ENCODE data around the gene BATF3. TPM values are rescaled to one million over a fixed set of nuclear protein-coding genes. Genes with fewer than 3 reads are reported as not detected.
"Not testable (repeated sequence)": the region's sequence is repeated elsewhere in the genome, so short reads cannot be mapped to it uniquely, and the experiment has no call there.

Gene BATF3
- total RNA-seq, 3 donors from 2014 or later (not counting 1 experiment from before 2014, with no cell fraction given): 0.25 to 3.6 (median 1.2) TPM

DNA sequence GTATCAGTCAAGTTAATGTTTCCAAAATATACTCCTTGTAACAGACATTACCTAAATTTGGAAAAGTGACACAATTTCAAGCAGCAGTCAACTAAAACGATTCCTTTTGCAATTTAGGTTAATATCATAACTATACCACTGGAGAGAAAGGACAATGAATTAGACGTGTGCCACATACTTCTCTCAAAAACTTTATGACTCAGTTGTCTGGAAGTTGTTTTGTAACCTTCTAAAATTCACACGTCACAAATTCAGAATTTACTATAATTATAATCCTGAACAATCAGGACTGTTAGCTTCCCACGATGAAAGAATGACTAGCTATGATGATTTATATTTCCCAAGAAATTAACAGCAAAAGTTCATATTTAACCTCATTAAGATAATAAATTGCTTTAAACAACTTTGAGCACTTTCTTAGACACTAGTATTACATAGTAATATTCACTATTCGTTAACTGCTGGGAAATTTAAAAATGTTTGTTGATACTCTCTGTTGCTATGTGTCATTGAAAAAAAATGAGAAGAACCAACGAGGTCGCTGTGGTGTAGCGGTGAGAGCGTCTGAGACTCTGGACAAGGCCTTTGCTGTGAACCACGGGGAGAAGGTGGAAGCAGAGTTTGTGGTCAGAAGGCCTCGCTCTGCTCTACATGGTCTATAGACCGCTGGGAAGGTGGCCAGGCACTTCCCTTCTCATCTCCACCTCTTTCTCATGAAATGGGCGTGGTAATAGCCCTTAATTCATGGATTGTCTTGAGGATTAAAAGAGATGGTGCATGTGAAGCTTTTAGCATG is 27.9 kb upstream of the BATF3 start:
- H3K27ac Mint-ChIP-seq: peak overlapping the region; percentile 79
- ATAC-seq: peak; percentile 78 to 97 (median 86)

DNA sequence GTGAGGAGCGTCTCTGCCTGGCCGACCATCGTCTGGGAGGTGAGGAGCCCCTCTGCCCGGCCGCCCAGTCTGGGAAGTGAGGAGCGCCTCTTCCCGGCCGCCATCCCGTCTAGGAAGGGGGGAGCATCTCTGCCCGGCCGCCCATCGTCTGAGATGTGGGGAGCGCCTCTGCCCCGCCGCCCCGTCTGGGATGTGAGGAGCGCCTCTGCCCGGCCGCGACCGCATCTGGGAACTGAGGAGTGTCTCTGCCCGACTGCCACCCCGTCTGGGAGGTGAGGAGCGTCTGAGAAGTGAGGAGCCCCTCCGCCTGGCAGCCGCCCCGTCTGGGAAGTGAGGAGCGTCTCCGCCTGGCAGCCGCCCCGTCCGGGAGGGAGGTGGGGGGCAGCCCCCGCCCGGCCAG is 25.0 kb upstream of the BATF3 start:
- H3K27ac ChIP-seq (ENCODE audit: low read length); DNase-seq; H3K9me3 Mint-ChIP-seq; ATAC-seq; H3K27ac Mint-ChIP-seq; H3K36me3 ChIP-seq (ENCODE audit: control insufficient read depth, insufficient read depth, low read length); H3K27me3 ChIP-seq (ENCODE audit: control insufficient read depth, insufficient read depth, low read length); H3K27me3 Mint-ChIP-seq (ENCODE audit: low read depth in 2 of 2); intact Hi-C loops (cut with micrococcal nuclease); H3K36me3 Mint-ChIP-seq; H3K9me3 ChIP-seq (ENCODE audit: control insufficient read depth, insufficient read depth, low read length); H3K4me3 ChIP-seq (ENCODE audit: low read length); H3K4me3 Mint-ChIP-seq: not testable (repeated sequence)
- H3K4me1 Mint-ChIP-seq: peaks cover 22 to 25% of the 10 kb centered on the region in 2 donors
- 93% methylated on average over 22 of the region's 34 CpGs for WGBS (ENCODE audit: insufficient coverage)
- peaks cover 18% of the 10 kb centered on the region for H3K4me1 ChIP-seq (ENCODE audit: control insufficient read depth, insufficient read depth, low read length)

More for the DNA sequence above, 27.9 kb upstream of the BATF3 start:
- H3K4me3 ChIP-seq (ENCODE audit: low read length): no peak overlapping the region
- Mint-ChIP-seq H3K4me3 (peak overlapping the region; percentile 13), H3K36me3 (no peaks in the 10 kb centered on the region), H3K27me3 (ENCODE audit: low read depth in 2 of 2) (no peaks in the 10 kb centered on the region), H3K4me1 (peaks cover 18 to 25% of the 10 kb centered on the region in 2 donors), H3K9me3 (no peaks in the 10 kb centered on the region)
- peak overlapping the region; percentile 56 for H3K27ac ChIP-seq (ENCODE audit: low read length)
- no peaks in the 10 kb centered on the region for H3K27me3 ChIP-seq (ENCODE audit: control insufficient read depth, insufficient read depth, low read length)
- intact Hi-C loops (cut with micrococcal nuclease): no loop called here
- 31% methylated on average over 10 of the region's 13 CpGs for WGBS (ENCODE audit: insufficient coverage)
- peak; percentile 32 to 47 for DNase-seq
- H3K9me3 ChIP-seq (ENCODE audit: control insufficient read depth, insufficient read depth, low read length): no peaks in the 10 kb centered on the region
- peaks cover 2% of the 10 kb centered on the region for H3K36me3 ChIP-seq (ENCODE audit: control insufficient read depth, insufficient read depth, low read length)
- TF ChIP-seq, protein P1, sequence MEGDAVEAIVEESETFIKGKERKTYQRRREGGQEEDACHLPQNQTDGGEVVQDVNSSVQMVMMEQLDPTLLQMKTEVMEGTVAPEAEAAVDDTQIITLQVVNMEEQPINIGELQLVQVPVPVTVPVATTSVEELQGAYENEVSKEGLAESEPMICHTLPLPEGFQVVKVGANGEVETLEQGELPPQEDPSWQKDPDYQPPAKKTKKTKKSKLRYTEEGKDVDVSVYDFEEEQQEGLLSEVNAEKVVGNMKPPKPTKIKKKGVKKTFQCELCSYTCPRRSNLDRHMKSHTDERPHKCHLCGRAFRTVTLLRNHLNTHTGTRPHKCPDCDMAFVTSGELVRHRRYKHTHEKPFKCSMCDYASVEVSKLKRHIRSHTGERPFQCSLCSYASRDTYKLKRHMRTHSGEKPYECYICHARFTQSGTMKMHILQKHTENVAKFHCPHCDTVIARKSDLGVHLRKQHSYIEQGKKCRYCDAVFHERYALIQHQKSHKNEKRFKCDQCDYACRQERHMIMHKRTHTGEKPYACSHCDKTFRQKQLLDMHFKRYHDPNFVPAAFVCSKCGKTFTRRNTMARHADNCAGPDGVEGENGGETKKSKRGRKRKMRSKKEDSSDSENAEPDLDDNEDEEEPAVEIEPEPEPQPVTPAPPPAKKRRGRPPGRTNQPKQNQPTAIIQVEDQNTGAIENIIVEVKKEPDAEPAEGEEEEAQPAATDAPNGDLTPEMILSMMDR (IDR thresholded peaks at IDR 0.05): no peak
- peaks cover 14% of the 10 kb centered on the region for H3K4me1 ChIP-seq (ENCODE audit: control insufficient read depth, insufficient read depth, low read length)

DNA sequence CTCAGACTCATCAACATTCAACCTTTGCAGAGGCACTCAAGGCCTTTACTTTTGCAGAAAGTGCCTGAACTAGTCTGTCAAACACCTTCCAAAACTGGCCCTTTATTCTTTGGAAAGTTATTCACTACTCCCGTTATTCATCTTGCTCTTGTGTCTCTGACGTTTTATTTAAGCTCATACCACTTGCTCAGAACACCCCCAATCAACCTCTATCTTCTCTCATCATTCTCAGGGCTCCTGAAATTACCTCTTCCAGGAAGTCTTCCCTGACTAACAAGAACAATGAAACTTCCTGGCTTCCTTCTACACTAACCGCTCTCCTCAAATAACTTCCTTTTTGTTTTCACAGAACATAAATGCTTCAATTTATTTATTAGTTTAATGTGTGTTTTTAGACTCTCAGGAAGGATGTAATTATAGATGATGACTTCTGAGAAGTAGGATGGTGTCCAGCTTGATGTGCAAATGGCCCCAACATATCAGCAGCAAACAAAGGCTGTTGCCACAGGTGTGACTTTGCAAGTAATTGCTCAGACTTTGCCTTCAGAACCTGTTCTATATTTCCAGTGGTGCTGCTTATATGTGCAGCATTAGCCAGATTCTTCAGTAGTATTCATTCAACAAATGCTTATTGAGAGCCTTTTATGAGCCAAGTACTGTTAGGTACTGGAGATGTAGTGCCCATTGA is 22.8 kb upstream of the BATF3 start:
- WGBS (ENCODE audit: insufficient coverage): 68% methylated on average over 2 of the region's 3 CpGs
- Mint-ChIP-seq H3K4me1 (peaks cover 11 to 12% of the 10 kb centered on the region in 2 donors), H3K4me3 (no peak overlapping the region), H3K27me3 (ENCODE audit: low read depth in 2 of 2) (peaks cover 11 to 15% of the 10 kb centered on the region in 2 donors), H3K27ac (no peak overlapping the region), H3K36me3 (no peaks in the 10 kb centered on the region), H3K9me3 (no peaks in the 10 kb centered on the region)
- DNase-seq: no peak
- Histone ChIP-seq H3K27me3 (ENCODE audit: control insufficient read depth, insufficient read depth, low read length) (peaks cover 5% of the 10 kb centered on the region), H3K9me3 (ENCODE audit: control insufficient read depth, insufficient read depth, low read length) (no peaks in the 10 kb centered on the region), H3K4me3 (ENCODE audit: low read length) (no peak overlapping the region), H3K36me3 (ENCODE audit: control insufficient read depth, insufficient read depth, low read length) (peaks cover 2% of the 10 kb centered on the region), H3K27ac (ENCODE audit: low read length) (no peak overlapping the region), H3K4me1 (ENCODE audit: control insufficient read depth, insufficient read depth, low read length) (peaks cover 14% of the 10 kb centered on the region)
- intact Hi-C loops (cut with micrococcal nuclease): no loop called here
- TF ChIP-seq, protein P1 (IDR thresholded peaks at IDR 0.05): no peak
- ATAC-seq: no peak
